Body of pancreas (tissue), 4 donors: ENCODE data around the gene TIMD4.

Experiments used
- CTCF ChIP-seq, 7 experiments: fragments of 450-650 bp in 4 of 7; fragments of 200-600 bp in 3 of 7; sonication (generic) in 3 of 7; IDR thresholded peaks; one replicate each; pipeline ENCODE4 v1.5.1; 2016 to 2019; ENCODE audit warnings: antibody characterized with exemption in 7 of 7
- POLR2A ChIP-seq, 3 donors: fragments of 450-650 bp; IDR thresholded peaks; one replicate each; pipeline ENCODE4 v1.6.1; 2016; ENCODE audit warnings: antibody characterized with exemption in 3 of 3, mild to moderate bottlenecking in 2 of 3

- TF ChIP-seq POLR2A (IDR thresholded peaks at IDR 0.05) (no peak), CTCF (IDR thresholded peaks at IDR 0.05) (no peak)
These were observed 79.6 kb downstream of the TIMD4 start for GRCh38 chr5:156883316-156883875.
